GM18873 (cell line): ENCODE results near the gene ADGRF4.

ENCODE experiments used
- ATAC-seq: cut with Tn5 transposase; IDR thresholded peaks from one replicate; pipeline ENCODE4 v1.9.1; 2021; ENCODE audit warnings: mild to moderate bottlenecking, moderate library complexity, moderate number of reproducible peaks; ENCODE audit not compliant: unreplicated experiment, low FRiP score

Gene ADGRF4, protein sequence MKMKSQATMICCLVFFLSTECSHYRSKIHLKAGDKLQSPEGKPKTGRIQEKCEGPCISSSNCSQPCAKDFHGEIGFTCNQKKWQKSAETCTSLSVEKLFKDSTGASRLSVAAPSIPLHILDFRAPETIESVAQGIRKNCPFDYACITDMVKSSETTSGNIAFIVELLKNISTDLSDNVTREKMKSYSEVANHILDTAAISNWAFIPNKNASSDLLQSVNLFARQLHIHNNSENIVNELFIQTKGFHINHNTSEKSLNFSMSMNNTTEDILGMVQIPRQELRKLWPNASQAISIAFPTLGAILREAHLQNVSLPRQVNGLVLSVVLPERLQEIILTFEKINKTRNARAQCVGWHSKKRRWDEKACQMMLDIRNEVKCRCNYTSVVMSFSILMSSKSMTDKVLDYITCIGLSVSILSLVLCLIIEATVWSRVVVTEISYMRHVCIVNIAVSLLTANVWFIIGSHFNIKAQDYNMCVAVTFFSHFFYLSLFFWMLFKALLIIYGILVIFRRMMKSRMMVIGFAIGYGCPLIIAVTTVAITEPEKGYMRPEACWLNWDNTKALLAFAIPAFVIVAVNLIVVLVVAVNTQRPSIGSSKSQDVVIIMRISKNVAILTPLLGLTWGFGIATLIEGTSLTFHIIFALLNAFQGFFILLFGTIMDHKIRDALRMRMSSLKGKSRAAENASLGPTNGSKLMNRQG

GRCh38 chr6:47698342-47698787, at the start of gene ADGRF4:
ADGRF4 (plus strand) TSS chr6:47698580; CDS start chr6:47707246, 8,666 bp downstream.
- ATAC-seq = no peak

DNA sequence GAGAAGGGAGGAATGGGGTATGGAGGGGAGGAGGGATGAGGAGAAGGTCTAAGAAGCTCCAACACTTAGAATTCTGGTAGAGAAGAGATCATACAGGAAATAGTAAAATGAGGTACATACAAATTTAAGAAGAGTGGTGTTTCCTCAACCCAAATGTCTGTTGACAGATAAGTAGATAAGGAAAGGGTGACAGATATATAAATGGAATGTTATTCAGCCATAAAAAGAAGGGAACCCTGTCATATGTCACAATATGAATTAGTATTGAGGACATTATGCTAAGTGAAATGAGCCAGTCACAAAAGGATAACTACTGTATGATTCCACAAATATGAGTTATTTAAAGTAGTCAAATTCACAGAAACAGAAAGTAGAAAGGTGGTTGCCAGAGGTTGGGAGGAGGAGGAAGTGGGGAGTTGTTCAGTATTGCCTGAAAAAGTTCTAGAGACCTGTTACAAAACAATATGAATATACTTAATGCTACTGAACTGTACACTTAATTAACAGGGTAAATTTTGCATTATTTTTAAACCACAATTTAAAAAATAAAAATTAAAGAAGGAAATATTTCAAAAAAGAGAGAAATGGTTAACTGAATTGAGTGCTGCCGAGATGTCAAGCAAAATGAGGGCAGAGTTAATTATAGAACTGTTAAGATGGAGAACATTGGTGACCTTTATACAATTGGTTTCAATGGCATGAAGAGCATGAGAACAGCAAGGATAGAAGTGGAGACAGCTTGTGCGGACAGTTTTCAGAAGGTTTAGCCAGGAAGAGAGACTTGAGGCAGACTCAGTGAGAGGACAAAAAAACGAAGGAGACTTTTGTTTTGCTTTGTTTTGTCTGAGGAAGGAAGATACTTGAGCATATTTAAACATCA, 47.6 kb upstream of the ADGRF4 start:
- no peak for ATAC-seq

- ATAC-seq = no peak
Observed at GRCh38 chr6:47651505-47651944, 46.9 kb upstream of the ADGRF4 start.

DNA sequence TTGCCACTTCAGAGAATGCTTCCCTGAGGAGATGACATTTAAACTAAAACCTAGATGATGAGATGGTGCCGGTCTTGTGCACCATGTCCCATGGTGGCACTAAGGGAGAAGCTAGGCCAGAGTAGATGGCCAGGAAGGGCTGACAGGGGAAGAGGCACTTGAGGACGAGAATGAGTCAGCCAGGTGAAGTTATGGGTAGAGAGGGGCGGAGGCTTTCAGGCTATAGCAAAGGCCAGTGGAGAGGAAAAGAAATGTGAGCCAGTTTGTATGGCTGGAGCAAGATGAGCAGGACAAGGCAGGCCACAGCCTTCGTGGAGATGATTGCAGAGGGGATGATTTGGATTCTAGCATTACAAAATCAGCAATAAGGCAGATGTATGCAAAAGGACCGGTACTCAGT, 44.7 kb upstream of the ADGRF4 start:
- ATAC-seq = no peak

GRCh38 chr6:47654255-47654654, 44.1 kb upstream of the ADGRF4 start:
- ATAC-seq = no peak

- no peak for ATAC-seq
Observed at GRCh38 chr6:47655719-47656595, 42.4 kb upstream of the ADGRF4 start.

DNA sequence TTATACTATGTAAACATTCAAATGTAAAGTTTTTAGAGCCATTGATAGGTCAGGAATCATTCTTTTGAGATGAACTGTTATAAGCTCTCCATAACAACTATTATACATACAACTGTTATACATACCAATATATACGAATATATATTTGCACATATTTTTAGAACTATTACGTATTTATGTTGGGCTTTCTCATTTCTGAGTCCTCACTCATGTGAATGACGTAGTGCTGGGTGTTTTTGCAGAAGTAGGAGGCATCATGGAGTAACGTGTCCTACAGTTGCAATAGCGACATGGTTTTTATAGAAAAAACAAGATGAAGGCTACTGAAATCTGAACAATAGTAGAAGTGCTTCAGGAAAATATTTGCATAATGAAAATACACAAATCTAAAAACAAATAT, 36.4 kb upstream of the ADGRF4 start:
- no peak for ATAC-seq

DNA sequence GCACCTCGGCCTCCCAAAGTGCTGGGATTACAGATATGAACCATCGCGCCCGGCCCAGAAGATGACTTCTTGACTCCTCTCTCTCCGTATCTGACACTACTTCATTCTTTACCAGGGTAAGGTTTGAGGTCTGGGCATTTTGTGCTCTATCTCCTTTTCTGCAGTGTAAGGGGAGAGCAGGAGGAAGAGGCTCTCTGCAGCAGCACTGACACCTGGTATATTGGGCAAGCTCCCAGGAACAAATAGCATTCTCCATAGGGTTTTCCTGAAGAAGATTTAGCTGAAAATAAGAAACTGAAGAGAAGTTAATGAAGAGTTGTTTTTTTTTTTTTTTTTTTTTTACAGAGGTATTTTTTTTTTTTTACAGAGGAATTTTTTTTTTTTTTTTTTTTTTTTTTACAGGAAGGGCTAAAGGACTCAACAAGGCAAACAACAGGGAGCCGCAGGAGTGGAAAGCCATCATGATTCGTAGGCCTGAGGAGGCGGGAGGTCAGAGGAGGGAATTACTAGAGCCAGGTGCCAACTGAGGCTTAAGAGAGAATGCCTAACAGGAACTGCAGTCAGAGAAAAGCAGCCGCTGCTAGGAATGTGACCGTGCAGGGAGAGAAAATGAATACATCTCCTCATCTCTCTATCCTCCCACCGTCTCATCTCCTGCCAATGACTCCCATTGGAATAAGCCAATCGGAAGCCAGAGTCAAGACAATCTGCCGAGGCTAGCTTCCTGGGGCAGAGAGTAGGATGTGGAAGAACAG, 34.7 kb upstream of the ADGRF4 start:
- no peak for ATAC-seq

DNA sequence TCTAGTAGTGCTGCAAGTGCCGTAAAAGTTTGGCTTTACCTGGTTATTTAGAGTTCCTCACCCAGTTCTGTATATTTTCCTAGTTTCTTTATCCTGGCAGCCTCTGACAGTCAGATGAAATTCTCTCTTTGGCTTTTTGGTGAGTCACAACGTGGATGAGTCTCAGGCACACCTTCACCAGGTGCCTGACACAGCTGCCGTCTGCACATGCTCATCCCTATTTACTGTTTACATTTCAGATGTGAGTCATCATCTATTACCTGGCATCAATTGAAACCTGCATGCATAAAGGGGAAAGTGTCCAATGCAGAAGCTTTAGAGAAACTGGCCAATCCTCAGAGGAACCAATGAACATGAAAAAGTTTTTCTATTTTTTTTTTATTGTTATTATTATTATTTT, 33.3 kb upstream of the ADGRF4 start:
- ATAC-seq = no peak

GRCh38 chr6:47669684-47670513, 28.5 kb upstream of the ADGRF4 start:
- ATAC-seq = no peak

GRCh38 chr6:47670851-47671250, 27.5 kb upstream of the ADGRF4 start:
- no peak for ATAC-seq

DNA sequence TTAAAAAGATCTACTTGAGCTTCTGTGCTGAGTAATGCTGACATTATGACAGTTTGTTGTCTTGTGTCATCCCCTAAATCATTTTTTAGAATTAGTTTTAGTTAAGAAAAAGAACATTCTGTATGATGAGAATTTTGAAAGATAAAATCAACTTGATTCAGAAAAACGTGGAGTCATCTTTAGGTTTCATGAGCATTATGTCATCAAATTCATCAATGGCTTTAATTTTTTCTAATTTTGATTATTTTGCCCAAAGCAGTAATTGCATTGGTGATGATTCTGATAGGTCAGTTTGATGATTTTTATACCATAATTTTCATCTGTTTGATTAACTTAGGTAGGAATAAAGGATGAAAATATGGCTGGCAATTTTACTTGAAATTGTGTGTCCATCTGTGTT, 26.6 kb upstream of the ADGRF4 start:
- ATAC-seq = no peak

GRCh38 chr6:47672816-47673215, 25.6 kb upstream of the ADGRF4 start:
- ATAC-seq = no peak

- no peak for ATAC-seq
Observed at GRCh38 chr6:47674673-47675072, 23.7 kb upstream of the ADGRF4 start.

DNA sequence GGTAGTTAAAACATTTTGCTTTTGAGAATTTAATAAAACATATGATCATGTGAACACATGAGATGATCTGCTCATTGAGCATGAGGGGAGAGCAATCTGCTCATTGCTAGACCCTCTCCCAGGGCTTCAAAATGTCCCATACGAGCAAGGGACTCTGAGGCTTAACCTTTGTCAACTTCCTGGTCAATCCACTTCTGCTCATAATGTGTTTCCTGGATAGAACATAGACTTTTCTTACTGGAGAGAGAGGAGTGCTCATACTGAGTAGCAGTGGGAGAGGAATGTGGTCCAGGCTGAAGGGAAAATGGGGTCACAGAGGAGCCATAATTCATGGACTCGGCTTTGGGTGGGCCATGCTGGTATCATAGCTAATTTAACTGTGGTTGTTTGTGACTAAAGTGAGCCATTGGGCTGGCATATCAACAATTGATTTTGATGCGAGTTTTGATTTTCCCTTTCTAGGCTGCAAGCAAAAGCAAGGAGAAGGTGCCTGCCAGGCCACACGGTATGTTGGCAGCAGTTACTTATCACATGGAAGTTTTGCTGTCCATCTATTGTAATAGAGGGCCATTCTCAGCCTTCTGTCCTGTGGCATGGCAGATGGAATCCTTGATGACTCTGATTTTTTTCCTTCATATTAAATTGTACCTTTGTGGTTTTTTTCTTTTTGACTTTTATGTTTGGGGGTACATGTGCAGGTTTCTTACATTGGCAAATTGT, 20.8 kb upstream of the ADGRF4 start:
- no peak for ATAC-seq

DNA sequence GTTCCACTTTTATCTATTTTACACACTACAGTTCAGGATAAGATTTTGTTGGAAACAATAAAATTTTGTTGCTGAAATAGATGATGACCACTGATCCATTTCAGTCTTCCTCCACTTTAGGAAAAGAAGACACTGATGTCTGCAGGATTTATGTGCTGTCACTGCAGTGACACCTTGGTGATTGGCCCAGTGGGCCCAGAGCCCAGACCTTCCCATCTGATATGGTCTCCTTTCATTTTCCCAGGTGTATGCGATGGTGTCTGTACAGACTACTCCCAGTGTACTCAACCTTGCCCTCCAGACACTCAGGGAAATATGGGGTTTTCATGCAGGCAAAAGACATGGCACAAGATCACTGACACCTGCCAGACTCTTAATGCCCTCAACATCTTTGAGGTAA, 19.6 kb upstream of the ADGRF4 start:
- ATAC-seq = no peak

GRCh38 chr6:47679322-47679906, 19.0 kb upstream of the ADGRF4 start:
- ATAC-seq = no peak
